Endothelial cell of umbilical vein (primary cell): Measurements from ENCODE around the gene RELL1.

Experiments
- CTCF ChIP-seq, 2 donors: IDR thresholded peaks; 1 replicate in 1 of 2; 2 replicates in 1 of 2; pipeline ENCODE4 v1.5.1; 2011; ENCODE audit warnings: low read length in 2 of 2, mild to moderate bottlenecking in 2 of 2, moderate library complexity in 2 of 2, control low read depth in 1 of 2, inconsistent platforms in 1 of 2, low read depth in 1 of 2; ENCODE audit not compliant: insufficient read depth in 1 of 2; ENCODE audit errors: extremely low read depth in 1 of 2
- EZH2 ChIP-seq: IDR thresholded peaks from 2 replicates; pipeline ENCODE4 v1.6.1; 2012; ENCODE audit warnings: borderline replicate concordance, low read depth, mild to moderate bottlenecking, moderate library complexity, low read length, inconsistent platforms; ENCODE audit not compliant: severe bottlenecking
- JUN ChIP-seq: IDR thresholded peaks from 2 replicates; pipeline ENCODE4 v1.6.1; 2011; ENCODE audit warnings: borderline replicate concordance, low read depth; ENCODE audit not compliant: insufficient read length, insufficient read depth
- POLR2A ChIP-seq: IDR thresholded peaks from 2 replicates; pipeline ENCODE4 v1.6.1; 2012; ENCODE audit warnings: low read depth, mild to moderate bottlenecking, control low read depth, low read length
- POLR2AphosphoS5 ChIP-seq: IDR thresholded peaks from 2 replicates; pipeline ENCODE4 v1.6.1; 2012; ENCODE audit warnings: low read depth, mild to moderate bottlenecking, control low read depth, low read length, moderate library complexity; ENCODE audit not compliant: insufficient read depth

- TF ChIP-seq EZH2 (no peak), CTCF (IDR thresholded peaks at IDR 0.05; ENCODE audit: extremely low read depth in 1 of 2, insufficient read depth in 1 of 2, low read depth in 1 of 2, low read length in 2 of 2) (peak; percentile 26 to 37), POLR2AphosphoS5 (peak; percentile 90), POLR2A (peak; percentile 56), JUN (peak; percentile 90)
These were observed 19.5 kb downstream of the RELL1 start for GRCh38 chr4:37666625-37667071.
